CD4-positive, alpha-beta T cell (primary cell): ENCODE data around the gene SKOR1. TPM values are rescaled to one million over a fixed set of nuclear protein-coding genes. Genes with fewer than 3 reads are reported as not detected.
A peak's percentile ranks its signal among the peaks of the same experiment; 100 is the strongest.

Experiments used
- ATAC-seq: fragments of 200-7000 bp; cut with Tn5 transposase; one replicate; pipeline ENCODE4 v1.10.0; 2022; ENCODE audit warnings: mild to moderate bottlenecking; ENCODE audit not compliant: poor library complexity
- CTCF ChIA-PET: fragments of 350-600 bp; sonication (Branson Sonifier 250); formaldehyde crosslinking; loops from one replicate; lab custom pipeline; 2021; ENCODE audit warnings: antibody characterized with exemption, inconsistent platforms; lab: Charles Lee
- POLR2A ChIA-PET: fragments of 350-600 bp; sonication (Branson Sonifier 250); formaldehyde crosslinking; loops from one replicate; lab custom pipeline; 2021; ENCODE audit warnings: antibody characterized with exemption, inconsistent platforms; lab: Charles Lee
- DNase-seq, 14 experiments: peaks; one replicate each; pipeline ENCODE4 v3.0.0-alpha.2; 2013 to 2020; ENCODE audit warnings: mixed read lengths in 2 of 14
- H3K27ac ChIP-seq, 2 donors: one replicate each; pipeline versions ENCODE4 v1.5.1 to v1.7.0; 2013; ENCODE audit warnings: low read length in 2 of 2, low read depth in 1 of 2, mild to moderate bottlenecking in 1 of 2
- H3K27me3 ChIP-seq, 2 experiments: 1 replicate in 1 of 2; 2 replicates in 1 of 2; pipeline versions ENCODE4 v1.6.1 to v1.7.0; 2013; ENCODE audit warnings: low read length in 2 of 2, control low read depth in 1 of 2, mild to moderate bottlenecking in 1 of 2, moderate library complexity in 1 of 2; ENCODE audit not compliant: insufficient read depth in 2 of 2, control insufficient read depth in 1 of 2
- H3K36me3 ChIP-seq: one replicate; pipeline ENCODE4 v1.6.1; 2013; ENCODE audit warnings: low read length, control low read depth; ENCODE audit not compliant: insufficient read depth
- H3K4me1 ChIP-seq: one replicate; pipeline ENCODE4 v1.6.1; 2013; ENCODE audit warnings: low read length, control low read depth; ENCODE audit not compliant: insufficient read depth
- H3K4me3 ChIP-seq: one replicate; pipeline ENCODE4 v1.5.1; 2013; ENCODE audit warnings: mild to moderate bottlenecking, low read length, moderate library complexity
- H3K9me3 ChIP-seq, 2 experiments: 1 replicate in 1 of 2; 2 replicates in 1 of 2; pipeline versions ENCODE4 v1.6.1 to v1.7.0; 2013; ENCODE audit warnings: low read length in 2 of 2, mild to moderate bottlenecking in 2 of 2, control low read depth in 1 of 2, moderate library complexity in 1 of 2; ENCODE audit not compliant: control insufficient read depth in 1 of 2, insufficient read depth in 1 of 2
- H3K27ac Mint-ChIP-seq: one replicate; pipeline ENCODE4 v1.8.0; 2020; ENCODE audit warnings: mixed read lengths
- H3K27me3 Mint-ChIP-seq: one replicate; pipeline ENCODE4 v1.8.0; 2021; ENCODE audit warnings: mixed read lengths
- H3K36me3 Mint-ChIP-seq: one replicate; pipeline ENCODE4 v1.8.0; 2021; ENCODE audit warnings: low read depth, mixed read lengths
- H3K4me1 Mint-ChIP-seq: one replicate; pipeline ENCODE4 v1.8.0; 2021; ENCODE audit warnings: low read depth, mixed read lengths
- H3K4me3 Mint-ChIP-seq: one replicate; pipeline ENCODE4 v1.8.0; 2020; ENCODE audit warnings: mild to moderate bottlenecking, mixed read lengths
- H3K9me3 Mint-ChIP-seq: one replicate; pipeline ENCODE4 v1.8.0; 2020; ENCODE audit warnings: mixed read lengths
- CTCF ChIP-seq: fragments of 200-600 bp; IDR thresholded peaks from one replicate; pipeline ENCODE4 v1.8.0; 2022; ENCODE audit warnings: antibody characterized with exemption, mild to moderate bottlenecking
- intact Hi-C, 2 experiments: fragments of 100-400 bp; cut with DNase I in 1 of 2; cut with micrococcal nuclease in 1 of 2; formaldehyde crosslinking; loops; one replicate each; pipeline versions ENCODE4 v1.15.1 to v1.9.0; 2023 to 2025; cut with DNase I, micrococcal nuclease
- total RNA-seq, 174 experiments: library from RNA in 2 of 174; stranded (reverse) in 2 of 174; gene quantifications; one replicate each; pipeline ENCODE4 v1.2.3 and lab custom pipeline; 2021 to 2026

The SKOR1 gene
- total RNA-seq, 2 experiments from 2014 or later = 1.8 to 2.2 TPM

- Histone ChIP-seq H3K9me3 (peaks cover 0 to 28% of the 10 kb centered on the region in 2 experiments), H3K4me1 (peaks cover 70% of the 10 kb centered on the region), H3K27me3 (peaks cover 41 to 44% of the 10 kb centered on the region in 2 experiments), H3K36me3 (no peaks in the 10 kb centered on the region), H3K4me3 (no peak overlapping the region), H3K27ac (no peak overlapping the region)
- ATAC-seq = no peak
- Mint-ChIP-seq H3K36me3 (peaks cover 11% of the 10 kb centered on the region), H3K4me3 (no peak overlapping the region), H3K27ac (no peak overlapping the region), H3K27me3 (peaks cover 53% of the 10 kb centered on the region), H3K9me3 (no peaks in the 10 kb centered on the region), H3K4me1 (peaks cover 78% of the 10 kb centered on the region)
- DNase-seq = no peak
- ChIA-PET POLR2A (interaction anchor here (0.6 kb wide), 1 partner anchor 295 kb away, joined by 3 read pairs; the partner anchor contains the start of gene MAP2K5), CTCF (interaction anchor here (0.7 kb wide), 1 partner anchor 380 kb away, joined by 4 read pairs; no protein-coding TSS in a partner anchor)
- intact Hi-C loops = loop anchor here (1.0 to 10.0 kb wide), 9 partner anchors 54 to 890 kb away; partner anchors contain the start of gene MAP2K5 (in 2 of the 2)
- TF ChIP-seq CTCF = no peak
These were observed 11.6 kb downstream of the SKOR1 start for GRCh38 chr15:67836955-67837354.

GRCh38 chr15:67838789-67839332 is 13.6 kb downstream of the SKOR1 start:
- ATAC-seq = no peak
- H3K9me3 ChIP-seq = peaks cover 0 to 18% of the 10 kb centered on the region in 2 experiments
- intact Hi-C loops = loop anchor here (1.0 to 10.0 kb wide), 8 partner anchors 56 to 892 kb away; partner anchors contain the start of genes C15orf61 (in 2 of the 2) and MAP2K5 (in 2 of the 2)
- Mint-ChIP-seq H3K4me3 (peak overlapping the region; percentile 97), H3K27me3 (peaks cover 34% of the 10 kb centered on the region), H3K27ac (peak overlapping the region; percentile 99), H3K36me3 (peaks cover 11% of the 10 kb centered on the region), H3K9me3 (no peaks in the 10 kb centered on the region), H3K4me1 (peaks cover 66% of the 10 kb centered on the region)
- peaks cover 55% of the 10 kb centered on the region for H3K4me1 ChIP-seq
- CTCF ChIA-PET = interaction anchor here (1.4 kb wide), 1 partner anchor 382 kb away, joined by 5 read pairs; no protein-coding TSS in a partner anchor
- DNase-seq = peak in 2 of 14 experiments; percentile 21 to 45
- peak overlapping the region; percentile 85 for H3K4me3 ChIP-seq
- TF ChIP-seq CTCF = no peak
- H3K27ac ChIP-seq = peak overlapping the region; percentile 73 to 83
- H3K36me3 ChIP-seq = no peaks in the 10 kb centered on the region
- H3K27me3 ChIP-seq = peaks cover 22 to 25% of the 10 kb centered on the region in 2 experiments
- POLR2A ChIA-PET = interaction anchor here (1.1 to 2.1 kb wide), 3 partner anchors 55 to 318 kb away, joined by 7 to 8 read pairs (median 8); partner anchors contain the start of genes C15orf61 and MAP2K5

DNA sequence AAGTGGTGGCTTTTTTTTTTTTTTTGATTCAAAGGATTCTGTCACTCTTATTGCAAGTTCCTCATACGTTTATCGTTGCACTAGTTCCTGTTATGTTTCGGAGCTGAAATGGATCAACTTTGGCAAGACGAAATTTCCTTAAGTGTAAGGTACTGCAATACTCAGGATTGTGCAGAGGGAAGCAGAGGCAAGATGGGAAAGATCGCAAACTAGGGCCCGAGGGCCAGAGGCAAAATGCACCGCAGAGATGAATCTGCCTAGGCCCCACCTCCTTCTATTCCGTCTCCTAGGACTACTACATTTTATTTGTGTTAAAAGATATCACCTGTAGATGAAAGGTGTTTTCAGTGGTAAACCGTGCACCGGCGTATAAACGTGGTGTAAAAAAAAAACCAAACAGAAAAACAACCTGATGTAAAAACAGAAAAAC is 14.2 kb downstream of the SKOR1 start:
- peaks cover 48% of the 10 kb centered on the region for H3K4me1 ChIP-seq
- no peaks in the 10 kb centered on the region for H3K9me3 Mint-ChIP-seq
- DNase-seq = peak in 5 of 14 experiments; percentile 31 to 79 (median 48)
- peak overlapping the region; percentile 99 for H3K27ac Mint-ChIP-seq
- H3K36me3 ChIP-seq = no peaks in the 10 kb centered on the region
- peaks cover 0 to 15% of the 10 kb centered on the region in 2 experiments for H3K9me3 ChIP-seq
- H3K27ac ChIP-seq = peak overlapping the region; percentile 73 to 83
- POLR2A ChIA-PET = interaction anchor here (1.1 to 2.1 kb wide), 3 partner anchors 56 to 318 kb away, joined by 7 to 8 read pairs (median 8); partner anchors contain the start of genes C15orf61 and MAP2K5
- peaks cover 11% of the 10 kb centered on the region for H3K36me3 Mint-ChIP-seq
- peaks cover 60% of the 10 kb centered on the region for H3K4me1 Mint-ChIP-seq
- peaks cover 16 to 19% of the 10 kb centered on the region in 2 experiments for H3K27me3 ChIP-seq
- CTCF ChIA-PET = interaction anchor here (1.4 kb wide), 1 partner anchor 382 kb away, joined by 5 read pairs; no protein-coding TSS in a partner anchor
- H3K27me3 Mint-ChIP-seq = peaks cover 27% of the 10 kb centered on the region
- H3K4me3 ChIP-seq = peak overlapping the region; percentile 85
- no peak for TF ChIP-seq CTCF
- H3K4me3 Mint-ChIP-seq = peak overlapping the region; percentile 97
- ATAC-seq = peak; percentile 58
- intact Hi-C loops = loop anchor here (1.0 to 10.0 kb wide), 7 partner anchors 295 to 892 kb away; partner anchors contain the start of genes C15orf61 (in 2 of the 2) and MAP2K5 (in 2 of the 2)
